ENCODE data around the gene ANKRD44.

Gene ANKRD44

DNA sequence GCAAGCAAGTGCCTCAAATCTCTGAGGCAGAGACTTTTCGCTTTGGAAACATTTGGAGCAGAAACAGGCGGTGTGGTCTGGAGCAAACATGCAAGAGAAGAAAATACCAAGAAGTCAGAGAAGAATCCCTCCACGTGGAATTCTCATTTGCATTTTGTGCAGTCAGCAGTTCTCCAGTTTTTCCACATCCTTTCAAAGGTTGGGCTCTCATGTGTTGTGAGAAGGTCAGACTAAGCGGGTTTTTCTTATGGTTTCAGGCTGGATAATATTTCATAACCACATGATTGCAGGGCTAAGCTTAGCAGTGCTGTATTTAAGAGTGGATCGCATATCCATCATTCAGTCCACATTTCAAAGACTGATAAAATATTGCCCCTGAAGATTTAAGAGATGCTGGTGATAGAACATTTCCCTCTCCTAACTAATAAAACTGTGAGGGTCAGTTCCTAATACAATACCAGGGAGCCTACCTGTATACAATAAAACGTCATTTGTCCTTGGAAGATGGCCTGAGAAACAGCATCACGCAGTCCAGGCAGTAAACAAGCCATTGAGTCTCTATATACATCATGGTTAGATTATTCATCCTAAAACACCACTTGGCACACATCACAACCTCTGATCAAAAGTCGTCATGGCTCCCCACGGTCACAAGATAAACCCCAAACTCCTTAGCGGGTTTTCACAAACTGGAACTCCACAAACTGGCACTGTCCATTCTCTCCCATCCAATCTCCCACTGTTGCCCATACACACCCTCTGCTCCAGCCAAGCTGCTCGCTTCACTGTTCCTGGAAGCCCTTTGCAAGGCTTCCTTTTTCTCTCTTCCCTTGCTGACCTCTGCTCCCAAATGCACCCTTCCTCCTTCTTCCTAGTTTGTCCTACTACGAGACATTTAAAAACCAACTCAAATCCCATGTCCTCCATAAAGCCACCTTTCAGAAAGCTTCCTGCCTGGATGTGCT, 31.5 kb downstream of the ANKRD44 start:
- Histone ChIP-seq H3K4me2 (no peak overlapping the region), H3K4me3 (no peak overlapping the region)

GRCh38 chr2:197277794-197278193, 32.8 kb downstream of the ANKRD44 start:
- H3K4me2 ChIP-seq = no peak overlapping the region
- no peaks in the 10 kb centered on the region for H3K36me3 ChIP-seq
- H3K4me3 ChIP-seq = no peak overlapping the region
- H3K27me3 ChIP-seq = no peaks in the 10 kb centered on the region; the same call in 1 of the 2 replicates
- no peaks in the 10 kb centered on the region for H3K9me3 ChIP-seq
- H3K9ac ChIP-seq = no peak overlapping the region
- H3K4me1 ChIP-seq = peaks cover 3% of the 10 kb centered on the region; the same call in 1 of the 2 replicates
- H4K20me1 ChIP-seq = no peaks in the 10 kb centered on the region
- no peak overlapping the region for H3K27ac ChIP-seq
- no peak for TF ChIP-seq Cebpa-rat (IDR thresholded peaks at IDR 0.05)

More for the DNA sequence above, 31.5 kb downstream of the ANKRD44 start:
- Histone ChIP-seq H3K9me3 (no peaks in the 10 kb centered on the region), H3K9ac (no peak overlapping the region), H4K20me1 (no peaks in the 10 kb centered on the region), H3K36me3 (no peaks in the 10 kb centered on the region), H3K4me1 (peaks cover 3% of the 10 kb centered on the region; the same call in 1 of the 2 replicates), H3K27ac (no peak overlapping the region), H3K27me3 (no peaks in the 10 kb centered on the region; the same call in 1 of the 2 replicates)
- no peak for TF ChIP-seq Cebpa-rat (IDR thresholded peaks at IDR 0.05)

DNA sequence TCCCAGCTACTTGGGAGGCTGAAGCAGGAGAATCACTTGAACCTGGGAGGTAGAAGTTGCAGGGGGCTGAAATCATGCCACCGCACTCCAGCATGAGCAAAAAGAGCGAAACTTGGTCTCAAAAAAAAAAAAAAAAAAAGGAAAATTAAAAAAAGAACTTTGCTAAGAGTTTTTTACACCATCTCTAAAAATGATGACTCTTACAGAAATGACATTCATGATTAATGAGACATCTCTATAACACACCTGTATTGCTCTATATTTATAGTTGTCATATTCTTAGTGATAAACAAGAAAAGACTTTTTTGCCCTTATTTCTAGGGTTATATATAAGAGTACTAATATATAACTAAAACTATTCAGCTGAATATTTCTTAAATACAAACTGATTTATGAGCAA, 34.4 kb downstream of the ANKRD44 start:
- no peak overlapping the region for H3K4me3 ChIP-seq

GRCh38 chr2:197274937-197275336, 35.6 kb downstream of the ANKRD44 start:
- Histone ChIP-seq H3K27ac (no peak overlapping the region), H3K36me3 (no peaks in the 10 kb centered on the region), H3K4me3 (no peak overlapping the region), H3K9me3 (no peaks in the 10 kb centered on the region), H3K4me2 (no peak overlapping the region), H3K27me3 (no peaks in the 10 kb centered on the region; the same call in 1 of the 2 replicates), H3K9ac (no peak overlapping the region), H3K4me1 (peaks cover 3% of the 10 kb centered on the region; the same call in 1 of the 2 replicates), H4K20me1 (no peaks in the 10 kb centered on the region)
- TF ChIP-seq Cebpa-rat (IDR thresholded peaks at IDR 0.05) = no peak

More for the DNA sequence above, 34.4 kb downstream of the ANKRD44 start:
- H3K9ac ChIP-seq = no peak overlapping the region
- no peaks in the 10 kb centered on the region for H3K9me3 ChIP-seq
- H3K27ac ChIP-seq = no peak overlapping the region
- H3K27me3 ChIP-seq = no peaks in the 10 kb centered on the region; the same call in 1 of the 2 replicates
- H4K20me1 ChIP-seq = no peaks in the 10 kb centered on the region
- H3K4me1 ChIP-seq = peaks cover 3% of the 10 kb centered on the region; the same call in 1 of the 2 replicates
- no peak for TF ChIP-seq Cebpa-rat (IDR thresholded peaks at IDR 0.05)
- H3K4me2 ChIP-seq = no peak overlapping the region
- H3K36me3 ChIP-seq = no peaks in the 10 kb centered on the region

DNA sequence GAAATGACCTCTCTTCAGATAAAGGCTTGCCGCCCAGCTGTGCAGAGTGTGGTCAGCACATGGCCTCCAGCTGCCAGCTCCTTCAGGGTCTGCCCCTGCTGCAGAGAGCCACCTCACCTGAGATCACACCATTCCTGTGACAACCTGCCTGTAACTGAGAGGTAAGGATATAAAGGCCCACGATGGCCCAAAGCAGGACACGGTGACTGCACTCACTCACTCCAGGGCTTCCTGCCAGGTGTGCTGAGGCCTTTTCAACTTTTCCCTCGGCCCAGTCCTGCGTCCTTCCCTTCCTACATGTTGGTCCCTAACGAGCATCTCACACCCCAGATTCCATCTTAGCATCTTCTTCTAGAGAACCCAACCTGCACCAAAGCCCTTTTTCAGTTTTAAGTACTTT, 36.2 kb downstream of the ANKRD44 start:
- Histone ChIP-seq H3K27ac (no peak overlapping the region), H3K4me1 (peaks cover 3% of the 10 kb centered on the region; the same call in 1 of the 2 replicates), H3K36me3 (no peaks in the 10 kb centered on the region), H3K4me2 (no peak overlapping the region), H3K9me3 (no peaks in the 10 kb centered on the region), H3K27me3 (no peaks in the 10 kb centered on the region; the same call in 1 of the 2 replicates), H3K9ac (no peak overlapping the region), H4K20me1 (no peaks in the 10 kb centered on the region), H3K4me3 (no peak overlapping the region)
- no peak for TF ChIP-seq Cebpa-rat (IDR thresholded peaks at IDR 0.05)

DNA sequence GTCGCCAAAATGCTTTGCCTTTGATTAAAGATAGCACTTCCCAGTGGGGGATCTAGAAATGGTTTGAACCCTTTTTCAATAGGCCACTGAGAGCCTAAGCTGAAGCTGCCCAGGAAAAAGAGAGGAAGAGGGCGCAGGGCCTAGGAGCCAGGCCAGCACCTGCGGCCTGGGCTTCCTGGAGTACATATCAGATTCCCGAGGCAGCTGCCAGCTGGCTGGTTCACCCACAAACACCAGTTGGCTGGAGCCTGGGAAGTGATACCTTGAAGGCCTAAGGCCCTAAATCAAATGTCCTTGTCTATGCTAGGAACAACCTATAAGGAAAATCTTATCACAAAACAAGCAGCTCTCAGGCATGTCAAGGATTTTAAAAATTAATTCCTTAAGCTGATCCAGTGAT, 37.1 kb downstream of the ANKRD44 start:
- H3K9ac ChIP-seq = no peak overlapping the region
- no peak overlapping the region for H3K4me2 ChIP-seq
- no peak for TF ChIP-seq Cebpa-rat (IDR thresholded peaks at IDR 0.05)
- peaks cover 3% of the 10 kb centered on the region; the same call in 1 of the 2 replicates for H3K4me1 ChIP-seq
- H3K27me3 ChIP-seq = no peaks in the 10 kb centered on the region
- H3K9me3 ChIP-seq = no peaks in the 10 kb centered on the region
- no peak overlapping the region for H3K27ac ChIP-seq
- H3K4me3 ChIP-seq = no peak overlapping the region
- no peaks in the 10 kb centered on the region for H3K36me3 ChIP-seq
- no peaks in the 10 kb centered on the region for H4K20me1 ChIP-seq

DNA sequence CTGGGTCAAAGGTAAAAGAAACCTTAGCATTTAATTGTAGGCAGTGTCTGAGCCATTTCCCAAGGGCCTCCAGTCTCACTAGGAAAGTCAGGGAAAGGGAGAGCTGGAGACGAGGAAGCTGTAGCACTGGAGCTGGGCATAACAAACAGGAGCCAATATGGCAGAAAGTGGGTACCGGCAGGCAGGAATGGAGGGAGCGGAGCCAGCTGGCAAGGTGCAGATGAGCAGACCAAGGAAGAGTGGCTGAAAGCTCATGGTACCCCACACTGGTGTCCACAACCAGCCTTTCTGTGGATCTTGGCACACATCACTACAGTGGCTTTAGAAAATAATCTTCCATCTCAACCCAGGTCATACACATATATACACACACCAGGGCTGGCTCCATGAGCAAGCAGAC, 40.0 kb downstream of the ANKRD44 start:
- Histone ChIP-seq H3K9me3 (no peaks in the 10 kb centered on the region), H3K9ac (no peak overlapping the region), H3K27me3 (no peaks in the 10 kb centered on the region), H3K4me2 (no peak overlapping the region), H3K36me3 (no peaks in the 10 kb centered on the region), H3K4me1 (peaks cover 3% of the 10 kb centered on the region; the same call in 1 of the 2 replicates), H4K20me1 (no peaks in the 10 kb centered on the region), H3K4me3 (no peak overlapping the region), H3K27ac (no peak overlapping the region)
- no peak for TF ChIP-seq Cebpa-rat (IDR thresholded peaks at IDR 0.05)

DNA sequence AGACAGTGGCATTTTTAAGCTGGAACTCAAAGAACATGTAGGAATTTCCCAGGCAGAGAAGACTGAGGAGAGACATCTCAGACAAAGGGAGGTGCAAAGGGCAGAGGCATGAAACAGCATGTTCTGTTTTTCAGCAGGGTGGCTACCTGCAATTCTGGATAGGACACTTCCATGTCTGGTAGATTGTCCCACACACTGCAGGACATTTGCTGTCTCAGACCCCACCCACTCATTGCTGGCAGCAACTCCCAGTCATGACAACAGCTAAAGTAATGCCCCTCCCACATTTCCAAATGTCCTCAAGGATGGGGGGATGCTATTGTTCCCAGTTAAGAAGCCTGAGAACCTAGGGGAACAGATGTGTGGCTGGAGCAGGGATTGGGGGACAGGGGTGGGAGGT, 40.8 kb downstream of the ANKRD44 start:
- no peak overlapping the region for H3K4me3 ChIP-seq
- no peaks in the 10 kb centered on the region for H3K27me3 ChIP-seq
- H4K20me1 ChIP-seq = no peaks in the 10 kb centered on the region
- no peaks in the 10 kb centered on the region for H3K36me3 ChIP-seq
- no peak for TF ChIP-seq Cebpa-rat (IDR thresholded peaks at IDR 0.05)
- H3K9me3 ChIP-seq = no peaks in the 10 kb centered on the region
- H3K27ac ChIP-seq = no peak overlapping the region
- H3K4me1 ChIP-seq = peaks cover 3% of the 10 kb centered on the region; the same call in 1 of the 2 replicates
- H3K4me2 ChIP-seq = no peak overlapping the region
- no peak overlapping the region for H3K9ac ChIP-seq

GRCh38 chr2:197268786-197269584, 41.6 kb downstream of the ANKRD44 start:
- Histone ChIP-seq H3K9me3 (no peaks in the 10 kb centered on the region), H3K4me1 (no peaks in the 10 kb centered on the region), H3K27ac (no peak overlapping the region), H3K4me3 (no peak overlapping the region), H3K4me2 (no peak overlapping the region), H3K9ac (no peak overlapping the region), H3K36me3 (no peaks in the 10 kb centered on the region), H3K27me3 (no peaks in the 10 kb centered on the region), H4K20me1 (no peaks in the 10 kb centered on the region)
- TF ChIP-seq Cebpa-rat (IDR thresholded peaks at IDR 0.05) = no peak

Data from BLaER1 (cell line).